BE2C (cell line): Measurements from ENCODE around the gene EMSY.

ENCODE experiments used
- DNase-seq: peaks from one replicate; pipeline ENCODE4 v3.0.0-alpha.2; 2020
- H3K27me3 ChIP-seq: fragments of 250-450 bp; sonication (Bioruptor Pico); 2 replicates; pipeline ENCODE4 v1.5.1; 2020; ENCODE audit warnings: mild to moderate bottlenecking
- H3K36me3 ChIP-seq: fragments of 250-450 bp; sonication (Bioruptor Pico); 2 replicates; pipeline ENCODE4 v1.5.1; 2020; ENCODE audit warnings: mild to moderate bottlenecking
- H3K4me1 ChIP-seq: fragments of 250-450 bp; sonication (Bioruptor Pico); 2 replicates; pipeline ENCODE4 v1.5.1; 2020
- H3K4me3 ChIP-seq: 2 replicates; pipeline ENCODE4 v1.5.1; 2011; ENCODE audit warnings: low read depth, low read length
- H3K9me3 ChIP-seq: fragments of 250-450 bp; sonication (Bioruptor Pico); 2 replicates; pipeline ENCODE4 v1.5.1; 2020
- CTCF ChIP-seq: IDR thresholded peaks from 2 replicates; pipeline ENCODE4 v1.5.1; 2012; ENCODE audit warnings: mild to moderate bottlenecking, low read depth, low read length

The EMSY gene

GRCh38 chr11:76501526-76502202, 56.8 kb downstream of the EMSY start:
- H3K27me3 ChIP-seq, result no peaks in the 10 kb centered on the region
- H3K4me3 ChIP-seq, result no peak overlapping the region
- no peak for DNase-seq
- H3K9me3 ChIP-seq, result no peaks in the 10 kb centered on the region; the same call in 1 of the 2 replicates
- TF ChIP-seq CTCF, result no peak
- peaks cover 13% of the 10 kb centered on the region for H3K36me3 ChIP-seq
- H3K4me1 ChIP-seq, result peaks cover 6% of the 10 kb centered on the region

GRCh38 chr11:76506833-76507232, 62.0 kb downstream of the EMSY start:
- Histone ChIP-seq H3K4me3 (no peak overlapping the region), H3K27me3 (no peaks in the 10 kb centered on the region), H3K9me3 (no peaks in the 10 kb centered on the region), H3K4me1 (peaks cover 7% of the 10 kb centered on the region), H3K36me3 (no peaks in the 10 kb centered on the region)
- DNase-seq, result no peak
- no peak for TF ChIP-seq CTCF

- Histone ChIP-seq H3K4me1 (peaks cover 7% of the 10 kb centered on the region), H3K4me3 (no peak overlapping the region), H3K9me3 (no peaks in the 10 kb centered on the region), H3K36me3 (no peaks in the 10 kb centered on the region), H3K27me3 (no peaks in the 10 kb centered on the region)
- DNase-seq, result no peak
- no peak for TF ChIP-seq CTCF
Measured at GRCh38 chr11:76510060-76511047, 65.5 kb downstream of the EMSY start.

GRCh38 chr11:76512851-76513653, 68.2 kb downstream of the EMSY start:
- Histone ChIP-seq H3K4me1 (no peaks in the 10 kb centered on the region; the same call in 1 of the 2 replicates), H3K27me3 (no peaks in the 10 kb centered on the region), H3K4me3 (no peak overlapping the region), H3K36me3 (no peaks in the 10 kb centered on the region), H3K9me3 (no peaks in the 10 kb centered on the region)
- DNase-seq, result no peak
- peak; percentile 48 for TF ChIP-seq CTCF

GRCh38 chr11:76513654-76514034, 68.8 kb downstream of the EMSY start:
- no peak for DNase-seq
- TF ChIP-seq CTCF, result no peak
- H3K27me3 ChIP-seq, result no peaks in the 10 kb centered on the region
- no peak overlapping the region for H3K4me3 ChIP-seq
- no peaks in the 10 kb centered on the region for H3K9me3 ChIP-seq
- no peaks in the 10 kb centered on the region for H3K36me3 ChIP-seq
- H3K4me1 ChIP-seq, result no peaks in the 10 kb centered on the region; the same call in 1 of the 2 replicates
